Fibroblast of lung (primary cell): Measurements from ENCODE around the gene IVD. TPM values are rescaled to one million over a fixed set of nuclear protein-coding genes. Genes with fewer than 3 reads are reported as not detected.
A peak's percentile ranks its signal among the peaks of the same experiment; 100 is the strongest.

Experiments
- DNase-seq, 2 donors: peaks; one replicate each; pipeline versions ENCODE4 v3.0.0 to v3.0.0-alpha.2; 2010; ENCODE audit warnings: low read depth in 2 of 2
- H2AFZ ChIP-seq: 2 replicates; pipeline ENCODE4 v1.5.1; 2012; ENCODE audit warnings: low read length, control low read depth, inconsistent platforms
- H3K27ac ChIP-seq: 2 replicates; pipeline ENCODE4 v1.5.1; 2011; ENCODE audit warnings: low read length, control low read depth; ENCODE audit not compliant: insufficient read depth
- H3K27me3 ChIP-seq: 2 replicates; pipeline ENCODE4 v1.5.1; 2011; ENCODE audit warnings: mild to moderate bottlenecking, low read length; ENCODE audit not compliant: control insufficient read depth, insufficient read depth
- H3K36me3 ChIP-seq: 2 replicates; pipeline ENCODE4 v1.5.1; 2011; ENCODE audit warnings: low read length; ENCODE audit not compliant: control insufficient read depth, insufficient read depth
- H3K4me1 ChIP-seq: 2 replicates; pipeline ENCODE4 v1.5.1; 2011; ENCODE audit warnings: low read length; ENCODE audit not compliant: control insufficient read depth, insufficient read depth; ENCODE audit errors: extremely low read depth
- H3K4me2 ChIP-seq: 2 replicates; pipeline ENCODE4 v1.5.1; 2011; ENCODE audit warnings: low read length, control low read depth; ENCODE audit not compliant: insufficient read depth; ENCODE audit errors: extremely low read depth
- H3K4me3 ChIP-seq, 4 experiments: fragments of 200-600 bp in 1 of 4; sonication (generic) in 1 of 4; replicated peaks in 1 of 4; 2 replicates each; pipeline ENCODE4 v1.5.1; 2011 to 2016; ENCODE audit warnings: low read length in 4 of 4, low read depth in 3 of 4, mild to moderate bottlenecking in 3 of 4, control low read depth in 2 of 4, inconsistent platforms in 1 of 4, mixed read lengths in 1 of 4; ENCODE audit not compliant: insufficient read depth in 1 of 4; ENCODE audit errors: control extremely low read depth in 1 of 4
- H3K79me2 ChIP-seq: 2 replicates; pipeline ENCODE4 v1.5.1; 2012; ENCODE audit warnings: mild to moderate bottlenecking, low read length, inconsistent platforms; ENCODE audit not compliant: control insufficient read depth, insufficient read depth
- H3K9ac ChIP-seq: 2 replicates; pipeline ENCODE4 v1.5.1; 2011; ENCODE audit warnings: mild to moderate bottlenecking, low read length, control low read depth; ENCODE audit not compliant: insufficient read depth
- H3K9me3 ChIP-seq: 2 replicates; pipeline ENCODE4 v1.5.1; 2012; ENCODE audit warnings: low read depth, low read length; ENCODE audit not compliant: control insufficient read depth, insufficient read depth
- H4K20me1 ChIP-seq: 2 replicates; pipeline ENCODE4 v1.5.1; 2011; ENCODE audit warnings: low read length; ENCODE audit not compliant: control insufficient read depth, insufficient read depth; ENCODE audit errors: extremely low read depth
- EZH2 ChIP-seq: IDR thresholded peaks from 2 replicates; pipeline ENCODE4 v1.5.1; 2012; ENCODE audit warnings: low read length, control low read depth, mild to moderate bottlenecking; ENCODE audit errors: missing control alignments
- polyA plus RNA-seq, 2 donors: library from polyadenylated mRNA; depleted of rRNA in 1 of 2; stranded (reverse) in 1 of 2; unstranded in 1 of 2; fragments of >200 nt; gene quantifications; 2 replicates each; pipeline ENCODE4 v1.2.1, GENCODE V29; 2011 to 2012; ENCODE audit warnings: missing spikeins in 1 of 2
- total RNA-seq: library from RNA; depleted of rRNA; stranded (reverse); fragments of >200 nt; gene quantifications from 2 replicates; pipeline ENCODE4 v1.2.1, GENCODE V29; 2014
- TF ChIP-seq, protein P1 (sequence below), 2 donors: IDR thresholded peaks in 1 of 2; conservative IDR thresholded peaks in 1 of 2; 1 replicate in 1 of 2; 2 replicates in 1 of 2; pipeline ENCODE4 v1.5.1; 2011 to 2012; ENCODE audit warnings: low read length in 2 of 2, control low read depth in 1 of 2, inconsistent platforms in 1 of 2, low read depth in 1 of 2, mild to moderate bottlenecking in 1 of 2

IVD gene
- total and polyA plus RNA-seq, 2 donors (not counting 1 experiment from before 2014, with no cell fraction given): 37.9 to 61.8 TPM

DNA sequence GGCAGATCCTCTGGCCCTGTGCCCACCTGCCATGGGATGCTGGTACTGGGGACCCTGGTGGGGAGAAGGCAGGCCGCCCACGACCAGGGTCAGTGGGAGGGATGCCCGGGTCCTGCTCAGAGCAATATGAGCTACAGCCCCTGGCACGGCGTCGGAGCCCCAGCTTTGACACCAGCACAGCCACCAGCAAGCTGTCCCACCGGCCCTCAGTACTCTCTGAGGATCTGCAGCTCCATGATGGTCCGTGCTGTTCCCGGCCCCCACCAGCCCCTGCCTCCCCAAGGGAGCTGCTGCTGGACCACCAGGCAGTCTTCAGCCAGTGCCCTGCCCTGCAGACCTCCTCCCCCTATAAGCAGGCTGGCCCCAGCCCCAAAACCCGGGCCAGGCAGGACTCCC, 36.1 kb upstream of the IVD start:
- H4K20me1 ChIP-seq: no peaks in the 10 kb centered on the region
- no peak for DNase-seq
- TF ChIP-seq, protein P1, sequence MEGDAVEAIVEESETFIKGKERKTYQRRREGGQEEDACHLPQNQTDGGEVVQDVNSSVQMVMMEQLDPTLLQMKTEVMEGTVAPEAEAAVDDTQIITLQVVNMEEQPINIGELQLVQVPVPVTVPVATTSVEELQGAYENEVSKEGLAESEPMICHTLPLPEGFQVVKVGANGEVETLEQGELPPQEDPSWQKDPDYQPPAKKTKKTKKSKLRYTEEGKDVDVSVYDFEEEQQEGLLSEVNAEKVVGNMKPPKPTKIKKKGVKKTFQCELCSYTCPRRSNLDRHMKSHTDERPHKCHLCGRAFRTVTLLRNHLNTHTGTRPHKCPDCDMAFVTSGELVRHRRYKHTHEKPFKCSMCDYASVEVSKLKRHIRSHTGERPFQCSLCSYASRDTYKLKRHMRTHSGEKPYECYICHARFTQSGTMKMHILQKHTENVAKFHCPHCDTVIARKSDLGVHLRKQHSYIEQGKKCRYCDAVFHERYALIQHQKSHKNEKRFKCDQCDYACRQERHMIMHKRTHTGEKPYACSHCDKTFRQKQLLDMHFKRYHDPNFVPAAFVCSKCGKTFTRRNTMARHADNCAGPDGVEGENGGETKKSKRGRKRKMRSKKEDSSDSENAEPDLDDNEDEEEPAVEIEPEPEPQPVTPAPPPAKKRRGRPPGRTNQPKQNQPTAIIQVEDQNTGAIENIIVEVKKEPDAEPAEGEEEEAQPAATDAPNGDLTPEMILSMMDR (conservative IDR thresholded peaks at IDR 0.05 in 1 of 2, IDR thresholded peaks at IDR 0.05 in 1 of 2; ENCODE audit: low read depth in 1 of 2, low read length in 2 of 2): no peak
- TF ChIP-seq EZH2: no peak
- peaks cover 3% of the 10 kb centered on the region for H3K4me1 ChIP-seq
- no peaks in the 10 kb centered on the region for H3K9me3 ChIP-seq
- peaks cover 3% of the 10 kb centered on the region for H3K27me3 ChIP-seq
- no peaks in the 10 kb centered on the region for H3K79me2 ChIP-seq
- no peak overlapping the region for H3K9ac ChIP-seq
- no peak overlapping the region for H3K27ac ChIP-seq
- H2AFZ ChIP-seq: no peak overlapping the region
- H3K4me3 ChIP-seq: no peak overlapping the region
- no peak overlapping the region for H3K4me2 ChIP-seq
- H3K36me3 ChIP-seq: no peaks in the 10 kb centered on the region

DNA sequence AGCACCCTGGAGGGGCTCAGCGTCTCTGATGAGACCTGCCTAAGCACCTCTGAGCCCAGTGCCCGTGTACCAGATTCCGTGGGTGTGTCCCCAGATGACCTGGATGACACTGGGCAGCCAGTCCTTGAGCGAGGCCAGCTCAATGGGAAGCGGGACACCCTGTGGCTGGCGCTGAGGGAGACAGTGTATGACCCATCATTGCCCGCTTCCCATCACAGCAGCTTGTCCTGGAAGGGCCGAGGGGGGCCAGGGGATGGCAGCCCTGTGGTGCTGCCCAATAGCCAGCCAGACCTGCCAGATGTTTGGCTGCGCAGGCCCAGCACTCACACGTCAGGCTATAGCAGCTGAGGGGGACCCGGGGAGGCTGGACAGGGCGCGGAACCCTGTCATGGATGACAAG, 35.6 kb upstream of the IVD start:
- no peak for DNase-seq

DNA sequence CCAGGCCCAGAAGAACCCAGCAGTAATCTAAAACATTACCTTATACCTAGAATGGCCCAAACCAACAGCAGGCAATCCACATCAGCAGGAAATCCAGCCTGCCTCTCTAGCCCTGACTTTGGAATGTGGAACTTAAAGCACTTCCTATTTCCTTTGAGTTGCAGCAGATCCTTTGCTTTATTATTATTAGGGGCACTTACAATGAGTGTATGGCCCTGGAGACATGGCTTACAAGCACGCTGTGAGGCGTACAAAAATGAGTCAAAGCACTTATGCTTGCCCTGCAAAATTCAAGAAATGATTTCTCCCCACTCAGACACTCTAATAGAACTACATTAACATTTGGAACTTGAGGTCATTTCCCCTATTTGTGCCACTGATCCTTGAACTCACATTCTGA, 32.6 kb upstream of the IVD start:
- Histone ChIP-seq H3K36me3 (no peaks in the 10 kb centered on the region), H3K4me1 (peaks cover 3% of the 10 kb centered on the region), H2AFZ (no peak overlapping the region), H3K9ac (no peak overlapping the region), H3K27ac (no peak overlapping the region), H3K4me3 (no peak overlapping the region), H3K27me3 (peaks cover 3% of the 10 kb centered on the region), H3K79me2 (no peaks in the 10 kb centered on the region), H4K20me1 (no peaks in the 10 kb centered on the region), H3K9me3 (no peaks in the 10 kb centered on the region), H3K4me2 (no peak overlapping the region)
- DNase-seq: peak; percentile 13 to 20
- TF ChIP-seq EZH2: no peak
- TF ChIP-seq, protein P1 (conservative IDR thresholded peaks at IDR 0.05 in 1 of 2, IDR thresholded peaks at IDR 0.05 in 1 of 2; ENCODE audit: low read depth in 1 of 2, low read length in 2 of 2): no peak

More for the DNA sequence above, 35.6 kb upstream of the IVD start:
- no peaks in the 10 kb centered on the region for H3K79me2 ChIP-seq
- no peaks in the 10 kb centered on the region for H3K9me3 ChIP-seq
- no peak overlapping the region for H3K27ac ChIP-seq
- no peak overlapping the region for H3K9ac ChIP-seq
- TF ChIP-seq EZH2: no peak
- TF ChIP-seq, protein P1 (conservative IDR thresholded peaks at IDR 0.05 in 1 of 2, IDR thresholded peaks at IDR 0.05 in 1 of 2; ENCODE audit: low read depth in 1 of 2, low read length in 2 of 2): no peak
- no peaks in the 10 kb centered on the region for H4K20me1 ChIP-seq
- H2AFZ ChIP-seq: no peak overlapping the region
- no peak overlapping the region for H3K4me3 ChIP-seq
- peaks cover 3% of the 10 kb centered on the region for H3K27me3 ChIP-seq
- peaks cover 3% of the 10 kb centered on the region for H3K4me1 ChIP-seq
- no peak overlapping the region for H3K4me2 ChIP-seq
- H3K36me3 ChIP-seq: no peaks in the 10 kb centered on the region
